NB4 (cell line): ENCODE results near the gene TMEM132C.

ENCODE experiments used
- CTCF ChIP-seq: IDR thresholded peaks from one replicate; pipeline ENCODE4 v1.5.1; 2012; ENCODE audit warnings: low read depth, low read length
- POLR2A ChIP-seq: IDR thresholded peaks from 2 replicates; pipeline ENCODE4 v1.6.1; 2011; ENCODE audit warnings: mild to moderate bottlenecking; ENCODE audit not compliant: insufficient read length; ENCODE audit errors: extremely low read depth
- TF ChIP-seq, protein P1 (sequence below): IDR thresholded peaks from 2 replicates; pipeline ENCODE4 v1.6.1; 2011; ENCODE audit warnings: low read depth, low read length

- no peak for TF ChIP-seq POLR2A
- TF ChIP-seq CTCF, result no peak
- TF ChIP-seq, protein P1, sequence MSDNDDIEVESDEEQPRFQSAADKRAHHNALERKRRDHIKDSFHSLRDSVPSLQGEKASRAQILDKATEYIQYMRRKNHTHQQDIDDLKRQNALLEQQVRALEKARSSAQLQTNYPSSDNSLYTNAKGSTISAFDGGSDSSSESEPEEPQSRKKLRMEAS, result no peak
Measured at GRCh38 chr12:128743916-128744315, 476.9 kb downstream of the TMEM132C start.
